ENCODE data around the gene ZNF207. TPM values are rescaled to one million over a fixed set of nuclear protein-coding genes. Genes with fewer than 3 reads are reported as not detected.
"Not testable (repeated sequence)": the region's sequence is repeated elsewhere in the genome, so short reads cannot be mapped to it uniquely, and the experiment has no call there.

Gene ZNF207
- total and polyA plus RNA-seq, 7 donors = 60.9 to 136 (median 75.2) TPM

DNA sequence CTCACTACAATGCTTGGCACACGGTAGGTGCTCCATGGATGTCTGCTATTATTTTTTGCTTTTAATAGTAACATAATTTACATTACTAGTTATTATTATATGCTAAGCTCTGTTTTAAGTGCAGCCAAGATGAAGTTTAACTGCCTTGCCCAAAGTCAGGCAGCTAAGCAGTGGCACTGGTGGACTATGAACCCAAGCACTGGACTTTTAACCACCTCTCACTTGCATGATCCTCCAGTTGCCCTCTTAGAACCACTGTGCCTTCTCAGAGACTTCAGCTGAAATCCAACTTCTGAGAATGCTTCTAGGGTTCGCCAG, 1.5 kb upstream of the ZNF207 start:
- peak overlapping the region; percentile 90 for H3K4me3 ChIP-seq
- H3K27ac ChIP-seq = no peak overlapping the region
- WGBS, 3 donors = 98 to 99% (median 99%) methylated on average over 2 of the region's 2 CpGs
- intact Hi-C loops (cut with DNase I) = no loop called here
- H3K9me3 ChIP-seq = no peaks in the 10 kb centered on the region
- no peak for ATAC-seq
- peaks cover 2 to 19% of the 10 kb centered on the region in 2 donors for H3K36me3 ChIP-seq (ENCODE audit: insufficient read depth in 1 of 2, low read depth in 1 of 2)
- no peaks in the 10 kb centered on the region for H3K27me3 ChIP-seq (ENCODE audit: insufficient read depth in 3 of 3, low read length in 2 of 3)
- H3K4me1 ChIP-seq = peaks cover 24% of the 10 kb centered on the region
- TF ChIP-seq, protein P1, sequence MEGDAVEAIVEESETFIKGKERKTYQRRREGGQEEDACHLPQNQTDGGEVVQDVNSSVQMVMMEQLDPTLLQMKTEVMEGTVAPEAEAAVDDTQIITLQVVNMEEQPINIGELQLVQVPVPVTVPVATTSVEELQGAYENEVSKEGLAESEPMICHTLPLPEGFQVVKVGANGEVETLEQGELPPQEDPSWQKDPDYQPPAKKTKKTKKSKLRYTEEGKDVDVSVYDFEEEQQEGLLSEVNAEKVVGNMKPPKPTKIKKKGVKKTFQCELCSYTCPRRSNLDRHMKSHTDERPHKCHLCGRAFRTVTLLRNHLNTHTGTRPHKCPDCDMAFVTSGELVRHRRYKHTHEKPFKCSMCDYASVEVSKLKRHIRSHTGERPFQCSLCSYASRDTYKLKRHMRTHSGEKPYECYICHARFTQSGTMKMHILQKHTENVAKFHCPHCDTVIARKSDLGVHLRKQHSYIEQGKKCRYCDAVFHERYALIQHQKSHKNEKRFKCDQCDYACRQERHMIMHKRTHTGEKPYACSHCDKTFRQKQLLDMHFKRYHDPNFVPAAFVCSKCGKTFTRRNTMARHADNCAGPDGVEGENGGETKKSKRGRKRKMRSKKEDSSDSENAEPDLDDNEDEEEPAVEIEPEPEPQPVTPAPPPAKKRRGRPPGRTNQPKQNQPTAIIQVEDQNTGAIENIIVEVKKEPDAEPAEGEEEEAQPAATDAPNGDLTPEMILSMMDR (IDR thresholded peaks at IDR 0.05) = no peak
- DNase-seq = no peak

DNA sequence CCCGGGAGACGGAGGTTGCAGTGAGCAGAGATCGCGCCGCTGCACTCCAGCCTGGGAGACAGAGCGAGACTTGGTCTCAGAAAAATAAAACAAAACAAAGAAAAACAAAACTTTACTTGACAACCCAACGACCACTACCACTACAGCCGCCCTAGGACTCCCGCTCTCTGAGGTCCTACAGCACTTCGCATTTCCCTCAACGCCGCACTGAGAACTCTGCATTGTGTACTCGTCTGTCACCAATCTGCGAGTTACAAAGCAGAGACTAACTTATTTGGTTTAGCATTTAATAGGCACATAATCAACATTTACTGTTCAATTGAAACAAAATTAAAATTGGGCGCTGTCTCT, 479 bp upstream of the ZNF207 start:
- Histone ChIP-seq H3K27me3 (ENCODE audit: insufficient read depth in 3 of 3, low read length in 2 of 3) (no peaks in the 10 kb centered on the region), H3K4me1 (peaks cover 34% of the 10 kb centered on the region), H3K36me3 (ENCODE audit: insufficient read depth in 1 of 2, low read depth in 1 of 2) (peaks cover 6 to 30% of the 10 kb centered on the region in 2 donors), H3K9me3 (no peaks in the 10 kb centered on the region), H3K27ac (peak overlapping the region; percentile 98), H3K4me3 (peak overlapping the region; percentile 90)
- TF ChIP-seq, protein P1 (IDR thresholded peaks at IDR 0.05) = no peak
- peak in 2 of 4 donors; percentile 28 to 30 for ATAC-seq
- intact Hi-C loops (cut with DNase I) = no loop called here
- no peak for DNase-seq
- 13 to 18% (median 16%) methylated on average over 15 of the region's 15 CpGs for WGBS, 3 donors

DNA sequence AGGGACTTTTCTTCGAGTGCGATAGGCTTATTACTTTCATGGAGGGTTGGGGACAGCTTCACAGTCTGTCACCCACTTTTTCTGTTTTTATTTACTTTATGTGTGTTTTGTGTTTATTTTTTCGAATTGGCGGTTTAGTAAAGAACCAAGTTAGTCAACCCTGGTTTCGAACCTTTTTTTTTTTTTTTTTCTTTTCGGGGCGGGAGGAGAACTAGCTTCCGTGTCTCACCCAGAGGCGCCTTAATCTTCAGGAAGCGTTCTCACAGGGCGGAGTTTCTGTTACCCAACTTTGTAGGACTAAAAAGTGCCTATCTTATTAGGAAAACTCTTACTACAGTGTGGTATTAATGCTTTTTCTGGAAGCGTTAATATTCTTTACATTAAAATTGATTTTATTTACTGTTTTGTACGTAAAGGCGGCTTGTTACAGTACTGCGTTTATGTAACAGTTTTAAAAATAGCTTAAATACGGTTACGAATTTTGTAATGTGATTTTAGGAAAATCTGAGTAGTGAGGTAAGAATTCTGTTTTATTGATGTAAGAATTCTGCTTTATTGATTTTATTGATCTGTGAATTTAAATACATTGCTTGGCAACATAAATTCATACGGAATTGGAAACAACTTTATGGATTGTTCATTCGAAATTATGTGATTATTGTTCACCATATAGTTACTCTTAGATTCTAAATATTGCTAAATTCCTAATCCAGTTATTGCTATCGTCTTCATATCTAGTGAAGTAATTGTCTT, 885 bp downstream of the ZNF207 start:
- TF ChIP-seq, protein P1 (IDR thresholded peaks at IDR 0.05) = no peak
- WGBS, 3 donors = 0% methylated on average over 20 of the region's 20 CpGs
- no peak for DNase-seq

DNA sequence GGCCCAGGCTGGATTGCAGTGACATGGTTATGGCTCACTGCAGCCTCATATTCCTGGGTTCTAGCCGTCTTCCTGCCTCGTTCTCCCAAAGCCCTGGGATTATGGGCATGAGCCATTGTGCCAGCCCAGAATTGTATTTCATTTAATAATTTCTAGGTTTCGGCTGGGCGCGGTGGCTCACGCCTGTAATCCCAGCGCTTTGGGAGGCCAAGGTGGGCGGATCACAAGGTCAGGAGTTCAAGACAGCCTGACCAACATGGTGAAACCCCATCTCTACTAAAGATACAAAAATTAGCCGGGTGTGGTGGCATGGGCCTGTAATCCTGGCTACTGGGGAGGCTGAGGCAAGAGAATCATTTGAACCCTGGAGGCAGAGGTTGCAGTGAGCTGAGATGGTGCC, 2.8 kb downstream of the ZNF207 start:
- H3K4me3 ChIP-seq = peak overlapping the region; percentile 90
- 87 to 90% (median 90%) methylated on average over 9 of the region's 9 CpGs for WGBS, 3 donors

More for the DNA sequence above, 885 bp downstream of the ZNF207 start:
- Histone ChIP-seq H3K4me1 (peaks cover 48% of the 10 kb centered on the region), H3K9me3 (no peaks in the 10 kb centered on the region), H3K27ac (peak overlapping the region; percentile 98), H3K27me3 (ENCODE audit: insufficient read depth in 3 of 3, low read length in 2 of 3) (no peaks in the 10 kb centered on the region), H3K4me3 (peak overlapping the region; percentile 90), H3K36me3 (ENCODE audit: insufficient read depth in 1 of 2, low read depth in 1 of 2) (peaks cover 9 to 42% of the 10 kb centered on the region in 2 donors)
- intact Hi-C loops (cut with DNase I) = no loop called here
- ATAC-seq = peak; percentile 28 to 68 (median 54)

GRCh38 chr17:32355649-32356377, 5.9 kb downstream of the ZNF207 start:
- peak in 3 of 4 donors; percentile 28 to 59 (median 54) for ATAC-seq
- H3K4me3 ChIP-seq = peak overlapping the region; percentile 46
- no peak for DNase-seq
- H3K36me3 ChIP-seq (ENCODE audit: insufficient read depth in 1 of 2, low read depth in 1 of 2) = peaks cover 13 to 92% of the 10 kb centered on the region in 2 donors
- WGBS, 3 donors = 44 to 50% (median 45%) methylated on average over 6 of the region's 6 CpGs
- H3K27me3 ChIP-seq (ENCODE audit: insufficient read depth in 3 of 3, low read length in 2 of 3) = no peaks in the 10 kb centered on the region
- TF ChIP-seq, protein P1 (IDR thresholded peaks at IDR 0.05) = no peak
- intact Hi-C loops (cut with DNase I) = no loop called here
- peak overlapping the region; percentile 32 for H3K27ac ChIP-seq
- peaks cover 54% of the 10 kb centered on the region for H3K4me1 ChIP-seq
- no peaks in the 10 kb centered on the region for H3K9me3 ChIP-seq

More for the DNA sequence above, 2.8 kb downstream of the ZNF207 start:
- H3K27ac ChIP-seq; ATAC-seq; intact Hi-C loops (cut with DNase I); DNase-seq; H3K27me3 ChIP-seq (ENCODE audit: insufficient read depth in 3 of 3, low read length in 2 of 3); H3K9me3 ChIP-seq: not testable (repeated sequence)
- H3K36me3 ChIP-seq (ENCODE audit: insufficient read depth in 1 of 2, low read depth in 1 of 2) = peaks cover 9 to 61% of the 10 kb centered on the region in 2 donors
- peaks cover 59% of the 10 kb centered on the region for H3K4me1 ChIP-seq

All from psoas muscle (tissue), 8 donors.